K562 (cell line): Measurements from ENCODE around the gene CSTA. TPM values are rescaled to one million over a fixed set of nuclear protein-coding genes. Genes with fewer than 3 reads are reported as not detected.

ENCODE experiments used
- CBX5 ChIP-seq: IDR thresholded peaks from 2 replicates; pipeline ENCODE4 v1.6.1; 2014; ENCODE audit warnings: low read depth, borderline replicate concordance
- MED1 ChIP-seq: sonication (generic); formaldehyde crosslinking; IDR thresholded peaks from 2 replicates; pipeline ENCODE4 v1.8.1; 2023; ENCODE audit warnings: missing genetic modification reagents, borderline replicate concordance
- POLR2G ChIP-seq: fragments of 200-400 bp; formaldehyde crosslinking; IDR thresholded peaks from 2 replicates; pipeline ENCODE4 v1.6.1; 2017; ENCODE audit warnings: low read depth, mild to moderate bottlenecking, antibody characterized with exemption, low read length, moderate library complexity
- SMC3 ChIP-seq: conservative IDR thresholded peaks from 2 replicates; pipeline ENCODE4 v1.6.1; 2011; ENCODE audit warnings: low read depth, low read length, improper control_type of control experiment; ENCODE audit not compliant: insufficient read depth
- ZNF165 ChIP-seq: fragments of 250-450 bp; sonication (Bioruptor Pico); IDR thresholded peaks from 2 replicates; pipeline ENCODE4 v1.4.0; 2020; ENCODE audit warnings: borderline replicate concordance
- polyA plus RNA-seq, 8 experiments: library from polyadenylated mRNA; depleted of rRNA in 4 of 8; stranded (reverse) in 5 of 8; unstranded in 3 of 8; fragments of >200 nt; fragmentation: Nextera tagmentation in 2 of 8; fragmentation: Illumina TruSeq in 1 of 8; extraction: Ambion mirVana in 2 of 8; extraction: Trizol in 1 of 8; gene quantifications; 2 replicates each; pipeline versions ENCODE4 v1.2.1 to v1.2.3, GENCODE V29; 2011 to 2014; ENCODE audit warnings: inconsistent platforms in 1 of 8, missing spikeins in 1 of 8
- total RNA-seq, 7 experiments: library from RNA; depleted of rRNA in 6 of 7; stranded (reverse); fragments of >200 nt in 6 of 7; fragmentation: Illumina TruSeq in 2 of 7; extraction: Trizol in 2 of 7; gene quantifications; 2 replicates each; pipeline versions ENCODE4 v1.2.1 to v1.2.3, GENCODE V29; 2011 to 2021; ENCODE audit warnings: low replicate concordance in 1 of 7
- TF ChIP-seq, protein P1 (sequence below), 2 experiments: fragments of 450-650 bp; formaldehyde crosslinking in 1 of 2; IDR thresholded peaks; 2 replicates each; pipeline versions ENCODE4 v1.4.0 to v1.6.1; 2014 to 2020; ENCODE audit warnings: mild to moderate bottlenecking in 2 of 2, borderline replicate concordance in 1 of 2, low read depth in 1 of 2
- TF ChIP-seq, protein P2 (sequence below): fragments of 450-650 bp; IDR thresholded peaks from 2 replicates; pipeline ENCODE4 v1.6.1; 2016; ENCODE audit warnings: mild to moderate bottlenecking, moderate library complexity

Gene CSTA
- total and polyA plus RNA-seq, 9 of the 15 experiments (the other 6 are each of a cell fraction or from before 2014, with no cell fraction given) = 0.11 to 3.1 (median 1.1) TPM

DNA sequence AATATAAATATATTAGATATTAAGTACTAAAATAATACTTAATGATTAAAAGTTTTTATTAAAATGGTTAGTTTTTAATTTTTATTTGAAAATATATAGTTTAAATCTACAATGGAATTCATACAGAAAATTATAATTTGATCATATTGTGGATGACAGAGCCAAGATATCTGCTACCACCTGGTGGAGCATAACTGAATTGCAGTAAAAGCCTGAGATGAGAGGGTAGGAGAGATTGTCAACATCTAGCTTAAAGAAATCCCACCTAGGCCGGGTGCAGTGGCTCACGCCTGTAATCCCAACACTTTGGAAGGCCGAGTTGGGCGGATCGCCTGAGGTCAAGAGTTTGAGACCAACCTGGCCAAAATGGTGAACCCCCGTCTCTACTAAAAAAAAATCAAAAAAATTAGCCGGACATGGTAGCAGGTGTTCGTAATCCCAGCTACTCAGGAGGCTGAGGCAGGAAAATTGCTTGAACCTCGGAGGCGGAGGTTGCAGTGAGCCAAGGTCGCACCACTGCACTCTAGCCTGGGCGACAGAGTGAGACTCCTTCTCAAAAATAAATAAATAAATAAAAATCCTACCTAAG, 25.1 kb upstream of the CSTA start (continued):
- TF ChIP-seq, protein P1, sequence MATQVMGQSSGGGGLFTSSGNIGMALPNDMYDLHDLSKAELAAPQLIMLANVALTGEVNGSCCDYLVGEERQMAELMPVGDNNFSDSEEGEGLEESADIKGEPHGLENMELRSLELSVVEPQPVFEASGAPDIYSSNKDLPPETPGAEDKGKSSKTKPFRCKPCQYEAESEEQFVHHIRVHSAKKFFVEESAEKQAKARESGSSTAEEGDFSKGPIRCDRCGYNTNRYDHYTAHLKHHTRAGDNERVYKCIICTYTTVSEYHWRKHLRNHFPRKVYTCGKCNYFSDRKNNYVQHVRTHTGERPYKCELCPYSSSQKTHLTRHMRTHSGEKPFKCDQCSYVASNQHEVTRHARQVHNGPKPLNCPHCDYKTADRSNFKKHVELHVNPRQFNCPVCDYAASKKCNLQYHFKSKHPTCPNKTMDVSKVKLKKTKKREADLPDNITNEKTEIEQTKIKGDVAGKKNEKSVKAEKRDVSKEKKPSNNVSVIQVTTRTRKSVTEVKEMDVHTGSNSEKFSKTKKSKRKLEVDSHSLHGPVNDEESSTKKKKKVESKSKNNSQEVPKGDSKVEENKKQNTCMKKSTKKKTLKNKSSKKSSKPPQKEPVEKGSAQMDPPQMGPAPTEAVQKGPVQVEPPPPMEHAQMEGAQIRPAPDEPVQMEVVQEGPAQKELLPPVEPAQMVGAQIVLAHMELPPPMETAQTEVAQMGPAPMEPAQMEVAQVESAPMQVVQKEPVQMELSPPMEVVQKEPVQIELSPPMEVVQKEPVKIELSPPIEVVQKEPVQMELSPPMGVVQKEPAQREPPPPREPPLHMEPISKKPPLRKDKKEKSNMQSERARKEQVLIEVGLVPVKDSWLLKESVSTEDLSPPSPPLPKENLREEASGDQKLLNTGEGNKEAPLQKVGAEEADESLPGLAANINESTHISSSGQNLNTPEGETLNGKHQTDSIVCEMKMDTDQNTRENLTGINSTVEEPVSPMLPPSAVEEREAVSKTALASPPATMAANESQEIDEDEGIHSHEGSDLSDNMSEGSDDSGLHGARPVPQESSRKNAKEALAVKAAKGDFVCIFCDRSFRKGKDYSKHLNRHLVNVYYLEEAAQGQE (IDR thresholded peaks at IDR 0.05; ENCODE audit: borderline replicate concordance) = peak; percentile 36; the same call in 1 of the 2 replicates
- TF ChIP-seq, protein P1 (CRISPR knock-in tag; IDR thresholded peaks at IDR 0.05; ENCODE audit: low read depth) = no peak
- TF ChIP-seq MED1 = no peak
- no peak for TF ChIP-seq CBX5
- no peak for TF ChIP-seq POLR2G
- TF ChIP-seq SMC3 = 0 out of 2 replicates have a peak, but pooled peaks have one; percentile 17
- TF ChIP-seq, protein P2, sequence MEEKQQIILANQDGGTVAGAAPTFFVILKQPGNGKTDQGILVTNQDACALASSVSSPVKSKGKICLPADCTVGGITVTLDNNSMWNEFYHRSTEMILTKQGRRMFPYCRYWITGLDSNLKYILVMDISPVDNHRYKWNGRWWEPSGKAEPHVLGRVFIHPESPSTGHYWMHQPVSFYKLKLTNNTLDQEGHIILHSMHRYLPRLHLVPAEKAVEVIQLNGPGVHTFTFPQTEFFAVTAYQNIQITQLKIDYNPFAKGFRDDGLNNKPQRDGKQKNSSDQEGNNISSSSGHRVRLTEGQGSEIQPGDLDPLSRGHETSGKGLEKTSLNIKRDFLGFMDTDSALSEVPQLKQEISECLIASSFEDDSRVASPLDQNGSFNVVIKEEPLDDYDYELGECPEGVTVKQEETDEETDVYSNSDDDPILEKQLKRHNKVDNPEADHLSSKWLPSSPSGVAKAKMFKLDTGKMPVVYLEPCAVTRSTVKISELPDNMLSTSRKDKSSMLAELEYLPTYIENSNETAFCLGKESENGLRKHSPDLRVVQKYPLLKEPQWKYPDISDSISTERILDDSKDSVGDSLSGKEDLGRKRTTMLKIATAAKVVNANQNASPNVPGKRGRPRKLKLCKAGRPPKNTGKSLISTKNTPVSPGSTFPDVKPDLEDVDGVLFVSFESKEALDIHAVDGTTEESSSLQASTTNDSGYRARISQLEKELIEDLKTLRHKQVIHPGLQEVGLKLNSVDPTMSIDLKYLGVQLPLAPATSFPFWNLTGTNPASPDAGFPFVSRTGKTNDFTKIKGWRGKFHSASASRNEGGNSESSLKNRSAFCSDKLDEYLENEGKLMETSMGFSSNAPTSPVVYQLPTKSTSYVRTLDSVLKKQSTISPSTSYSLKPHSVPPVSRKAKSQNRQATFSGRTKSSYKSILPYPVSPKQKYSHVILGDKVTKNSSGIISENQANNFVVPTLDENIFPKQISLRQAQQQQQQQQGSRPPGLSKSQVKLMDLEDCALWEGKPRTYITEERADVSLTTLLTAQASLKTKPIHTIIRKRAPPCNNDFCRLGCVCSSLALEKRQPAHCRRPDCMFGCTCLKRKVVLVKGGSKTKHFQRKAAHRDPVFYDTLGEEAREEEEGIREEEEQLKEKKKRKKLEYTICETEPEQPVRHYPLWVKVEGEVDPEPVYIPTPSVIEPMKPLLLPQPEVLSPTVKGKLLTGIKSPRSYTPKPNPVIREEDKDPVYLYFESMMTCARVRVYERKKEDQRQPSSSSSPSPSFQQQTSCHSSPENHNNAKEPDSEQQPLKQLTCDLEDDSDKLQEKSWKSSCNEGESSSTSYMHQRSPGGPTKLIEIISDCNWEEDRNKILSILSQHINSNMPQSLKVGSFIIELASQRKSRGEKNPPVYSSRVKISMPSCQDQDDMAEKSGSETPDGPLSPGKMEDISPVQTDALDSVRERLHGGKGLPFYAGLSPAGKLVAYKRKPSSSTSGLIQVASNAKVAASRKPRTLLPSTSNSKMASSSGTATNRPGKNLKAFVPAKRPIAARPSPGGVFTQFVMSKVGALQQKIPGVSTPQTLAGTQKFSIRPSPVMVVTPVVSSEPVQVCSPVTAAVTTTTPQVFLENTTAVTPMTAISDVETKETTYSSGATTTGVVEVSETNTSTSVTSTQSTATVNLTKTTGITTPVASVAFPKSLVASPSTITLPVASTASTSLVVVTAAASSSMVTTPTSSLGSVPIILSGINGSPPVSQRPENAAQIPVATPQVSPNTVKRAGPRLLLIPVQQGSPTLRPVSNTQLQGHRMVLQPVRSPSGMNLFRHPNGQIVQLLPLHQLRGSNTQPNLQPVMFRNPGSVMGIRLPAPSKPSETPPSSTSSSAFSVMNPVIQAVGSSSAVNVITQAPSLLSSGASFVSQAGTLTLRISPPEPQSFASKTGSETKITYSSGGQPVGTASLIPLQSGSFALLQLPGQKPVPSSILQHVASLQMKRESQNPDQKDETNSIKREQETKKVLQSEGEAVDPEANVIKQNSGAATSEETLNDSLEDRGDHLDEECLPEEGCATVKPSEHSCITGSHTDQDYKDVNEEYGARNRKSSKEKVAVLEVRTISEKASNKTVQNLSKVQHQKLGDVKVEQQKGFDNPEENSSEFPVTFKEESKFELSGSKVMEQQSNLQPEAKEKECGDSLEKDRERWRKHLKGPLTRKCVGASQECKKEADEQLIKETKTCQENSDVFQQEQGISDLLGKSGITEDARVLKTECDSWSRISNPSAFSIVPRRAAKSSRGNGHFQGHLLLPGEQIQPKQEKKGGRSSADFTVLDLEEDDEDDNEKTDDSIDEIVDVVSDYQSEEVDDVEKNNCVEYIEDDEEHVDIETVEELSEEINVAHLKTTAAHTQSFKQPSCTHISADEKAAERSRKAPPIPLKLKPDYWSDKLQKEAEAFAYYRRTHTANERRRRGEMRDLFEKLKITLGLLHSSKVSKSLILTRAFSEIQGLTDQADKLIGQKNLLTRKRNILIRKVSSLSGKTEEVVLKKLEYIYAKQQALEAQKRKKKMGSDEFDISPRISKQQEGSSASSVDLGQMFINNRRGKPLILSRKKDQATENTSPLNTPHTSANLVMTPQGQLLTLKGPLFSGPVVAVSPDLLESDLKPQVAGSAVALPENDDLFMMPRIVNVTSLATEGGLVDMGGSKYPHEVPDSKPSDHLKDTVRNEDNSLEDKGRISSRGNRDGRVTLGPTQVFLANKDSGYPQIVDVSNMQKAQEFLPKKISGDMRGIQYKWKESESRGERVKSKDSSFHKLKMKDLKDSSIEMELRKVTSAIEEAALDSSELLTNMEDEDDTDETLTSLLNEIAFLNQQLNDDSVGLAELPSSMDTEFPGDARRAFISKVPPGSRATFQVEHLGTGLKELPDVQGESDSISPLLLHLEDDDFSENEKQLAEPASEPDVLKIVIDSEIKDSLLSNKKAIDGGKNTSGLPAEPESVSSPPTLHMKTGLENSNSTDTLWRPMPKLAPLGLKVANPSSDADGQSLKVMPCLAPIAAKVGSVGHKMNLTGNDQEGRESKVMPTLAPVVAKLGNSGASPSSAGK = no peak
- no peak for TF ChIP-seq ZNF165 (CRISPR knock-in tag)
